G401 (cell line): Measurements from ENCODE around the gene KAT6B. TPM values are rescaled to one million over a fixed set of nuclear protein-coding genes. Genes with fewer than 3 reads are reported as not detected.
"Not testable (repeated sequence)": the region's sequence is repeated elsewhere in the genome, so short reads cannot be mapped to it uniquely, and the experiment has no call there.

ENCODE experiments used
- DNase-seq: peaks from one replicate; pipeline ENCODE4 v3.0.0-alpha.2; 2015; ENCODE audit warnings: low spot score
- in situ Hi-C: cut with HindIII; loops from 2 replicates; pipeline ENCODE4 v1.10.0; 2016; ENCODE audit warnings: low sequenced_read_pairs, mixed read lengths
- total RNA-seq: library from RNA; depleted of rRNA; stranded (reverse); fragments of >200 nt; shearing (Covaris generic); gene quantifications from 2 replicates; pipeline ENCODE4 v1.2.3, GENCODE V29; 2014

KAT6B gene
- total RNA-seq, 1 experiment from 2014 or later = 24.2 TPM

GRCh38 chr10:74881253-74881884, 55.0 kb downstream of the KAT6B start:
- in situ Hi-C loops = no loop called here

DNA sequence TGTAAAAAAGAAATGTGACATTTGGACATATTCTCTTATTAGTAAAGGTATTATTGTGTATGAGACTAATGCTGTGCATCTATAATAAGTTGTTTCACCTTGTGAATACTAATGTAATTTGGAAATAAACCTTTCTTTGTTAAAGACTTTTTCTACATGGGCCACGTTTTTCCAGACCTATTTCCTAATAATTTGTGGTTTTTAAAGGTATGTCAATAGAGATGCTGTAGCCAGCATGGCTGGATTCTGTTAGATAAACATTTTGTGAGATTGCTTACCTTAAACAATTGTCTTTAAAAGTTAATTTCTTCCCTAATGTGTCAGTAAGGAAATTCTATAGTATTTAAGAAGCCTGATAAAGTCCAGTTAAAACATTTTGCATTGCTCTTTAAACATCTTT, 56.0 kb downstream of the KAT6B start:
- in situ Hi-C loops = no loop called here

More at GRCh38 chr10:74881253-74881884, 55.0 kb downstream of the KAT6B start:
- DNase-seq = no peak

DNA sequence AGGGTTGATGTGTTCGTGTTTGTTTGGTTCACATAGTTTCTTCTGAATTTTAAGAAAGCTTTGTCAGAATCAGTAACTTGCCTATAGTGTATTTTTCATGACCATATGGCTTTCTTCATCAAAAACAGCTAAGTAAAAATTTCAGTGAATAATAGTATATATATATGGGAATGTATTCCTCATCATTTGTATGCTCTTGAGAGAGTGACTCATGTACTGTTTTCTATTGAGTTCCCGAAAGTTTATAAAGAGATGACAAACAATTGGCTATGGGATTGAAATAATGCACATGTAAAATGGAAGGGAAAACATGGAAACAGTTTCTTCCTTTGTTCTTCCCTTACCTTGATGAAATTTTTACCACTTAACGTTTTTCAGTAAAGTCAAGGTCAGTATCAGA, 56.4 kb downstream of the KAT6B start:
- in situ Hi-C loops = no loop called here
- no peak for DNase-seq

More for the DNA sequence above, 56.0 kb downstream of the KAT6B start:
- no peak for DNase-seq

- in situ Hi-C loops = no loop called here
- DNase-seq = no peak
These were observed 57.0 kb downstream of the KAT6B start for GRCh38 chr10:74883428-74883827.

- DNase-seq = no peak
- in situ Hi-C loops = no loop called here
These were observed 61.3 kb downstream of the KAT6B start for GRCh38 chr10:74887614-74888284.

GRCh38 chr10:74888962-74889661, 62.7 kb downstream of the KAT6B start:
- in situ Hi-C loops = no loop called here
- peak; percentile 62 for DNase-seq

GRCh38 chr10:74889662-74889998, 63.2 kb downstream of the KAT6B start:
- in situ Hi-C loops = no loop called here
- no peak for DNase-seq

GRCh38 chr10:74890460-74890859, 64.1 kb downstream of the KAT6B start:
- no peak for DNase-seq

GRCh38 chr10:74891053-74891452, 64.7 kb downstream of the KAT6B start:
- in situ Hi-C loops = no loop called here
- DNase-seq = peak; percentile 82

More at GRCh38 chr10:74890460-74890859, 64.1 kb downstream of the KAT6B start:
- in situ Hi-C loops = no loop called here

DNA sequence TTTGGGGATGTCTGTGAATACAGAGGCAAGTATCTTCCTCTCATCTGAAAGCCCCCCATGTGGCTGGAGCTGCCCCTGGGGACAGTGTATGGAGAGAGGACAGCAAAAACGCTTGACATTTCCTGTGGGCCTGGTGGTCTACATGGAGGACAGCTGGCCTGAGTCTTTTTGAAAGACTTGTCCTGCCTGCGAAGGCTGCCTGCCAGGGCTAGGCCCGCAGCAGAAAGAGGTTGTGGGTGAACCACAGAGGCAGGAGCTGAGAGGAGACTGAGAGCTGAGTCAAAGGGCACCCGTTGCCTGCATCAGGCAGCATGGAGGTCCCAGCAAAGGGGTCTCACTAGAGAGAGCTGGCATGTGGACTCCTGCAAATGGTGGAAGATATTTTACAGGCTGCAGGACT, 66.4 kb downstream of the KAT6B start:
- no peak for DNase-seq
- in situ Hi-C loops = no loop called here

DNA sequence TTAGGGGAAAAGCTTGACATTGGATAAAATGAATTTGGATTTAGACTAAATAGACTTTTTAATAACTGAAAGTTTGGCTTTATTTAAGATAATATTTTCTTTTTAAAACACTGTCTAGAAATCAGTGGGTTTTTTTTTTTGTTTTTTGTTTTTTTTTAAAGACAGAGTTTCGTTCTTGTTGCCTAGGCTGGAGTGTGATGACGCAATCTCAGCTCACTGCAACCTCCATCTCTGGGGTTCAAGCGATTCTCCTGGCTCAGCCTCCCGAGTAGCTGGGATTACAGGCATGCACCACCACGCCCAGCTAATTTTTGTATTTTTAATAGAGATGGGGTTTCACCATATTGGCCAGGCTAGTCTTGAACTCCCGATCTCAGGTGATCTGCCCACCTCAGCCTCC, 66.9 kb downstream of the KAT6B start:
- DNase-seq, in situ Hi-C loops: not testable (repeated sequence)

DNA sequence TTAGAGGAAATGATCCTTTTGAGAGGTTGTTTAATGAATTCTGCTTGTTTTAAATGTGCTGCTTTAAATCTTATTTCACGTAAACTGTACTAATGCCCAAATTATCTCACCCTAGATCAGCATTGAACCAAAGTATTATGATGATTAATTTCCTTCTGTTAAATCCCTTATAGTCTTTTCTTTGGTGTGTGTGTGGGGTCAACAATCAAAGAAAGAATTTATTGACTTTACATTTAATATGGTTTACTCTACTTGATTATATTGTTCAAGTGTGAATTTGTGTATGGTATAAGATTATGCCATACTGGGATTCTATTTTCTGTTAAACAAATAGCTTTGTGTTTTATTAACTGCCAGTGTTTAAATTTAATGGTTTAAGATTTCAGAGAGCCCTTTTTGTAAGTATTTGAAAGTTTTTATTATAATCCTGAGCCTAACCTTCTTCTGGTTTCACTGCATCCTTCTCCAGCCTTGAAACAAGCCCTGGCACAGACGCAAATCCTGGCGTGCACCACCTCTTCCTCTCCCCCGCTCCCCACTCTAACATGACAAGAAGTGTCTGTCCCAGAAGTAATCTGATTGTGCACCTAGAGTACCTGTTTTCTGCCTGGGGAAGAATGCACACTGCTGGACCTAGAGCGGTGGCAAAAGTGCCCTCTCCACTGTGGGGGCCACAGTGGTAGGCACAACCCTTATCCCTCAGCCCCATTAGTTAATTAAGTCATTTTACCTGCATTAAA, 70.6 kb downstream of the KAT6B start:
- in situ Hi-C loops = no loop called here
- DNase-seq = no peak

DNA sequence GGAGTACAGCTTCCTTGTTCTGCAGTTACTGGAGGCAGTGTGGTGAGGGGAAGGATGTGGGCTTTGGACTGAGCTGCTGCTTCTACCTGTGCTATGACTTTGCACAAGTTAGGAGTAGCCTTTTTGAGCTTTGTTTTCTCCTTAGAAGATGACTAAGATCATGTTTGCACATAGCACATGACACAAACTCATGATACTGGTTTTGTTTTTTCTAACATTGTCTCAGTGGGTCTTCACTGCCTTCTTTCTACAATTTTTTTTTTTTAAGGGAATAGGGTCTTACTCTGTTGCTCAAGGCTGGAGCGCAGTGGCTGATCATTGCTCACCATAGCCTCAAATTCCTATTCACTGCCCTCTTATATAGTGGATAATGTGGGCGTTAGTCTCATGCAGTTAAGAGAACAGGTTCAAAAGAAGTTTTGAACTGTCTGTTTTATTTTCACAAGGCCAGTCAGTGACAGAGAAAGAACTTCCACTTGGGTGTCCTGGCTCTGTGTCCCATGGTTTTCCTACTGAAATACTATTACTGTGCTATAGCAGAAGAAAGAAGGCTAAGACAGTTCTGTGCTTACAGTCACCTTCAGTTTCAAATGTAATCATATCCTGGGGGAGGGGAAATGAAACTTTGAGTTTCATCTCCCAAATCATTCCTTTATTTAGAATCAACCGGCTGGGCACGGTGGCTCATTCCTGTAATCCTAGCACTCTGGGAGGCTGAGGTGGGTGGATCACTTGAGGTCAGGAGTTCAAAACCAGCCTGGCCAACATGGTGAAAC, 72.0 kb downstream of the KAT6B start:
- no peak for DNase-seq
- in situ Hi-C loops = no loop called here

DNA sequence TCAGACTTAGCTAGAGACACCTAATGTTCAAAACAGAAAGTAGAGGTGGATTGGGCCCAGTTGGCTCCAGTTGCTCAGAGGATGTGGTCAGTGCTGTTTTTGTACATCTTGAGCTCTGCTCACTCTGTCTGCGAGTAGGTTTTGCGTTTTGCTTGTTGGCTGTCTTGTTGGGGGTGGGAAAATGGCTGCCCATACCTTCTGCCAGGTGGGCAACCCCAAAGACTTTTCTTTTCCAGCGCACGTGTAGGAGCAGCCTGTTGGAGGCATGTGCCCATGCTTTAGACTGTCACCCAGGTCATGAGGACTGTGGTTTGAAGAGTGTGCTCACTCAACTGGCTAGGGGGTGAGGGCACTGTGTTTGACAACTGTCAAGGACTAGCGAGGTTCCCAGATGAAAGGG, 73.9 kb downstream of the KAT6B start:
- in situ Hi-C loops = no loop called here
- DNase-seq = no peak

GRCh38 chr10:74901301-74901700, 74.9 kb downstream of the KAT6B start:
- in situ Hi-C loops = no loop called here
- no peak for DNase-seq

DNA sequence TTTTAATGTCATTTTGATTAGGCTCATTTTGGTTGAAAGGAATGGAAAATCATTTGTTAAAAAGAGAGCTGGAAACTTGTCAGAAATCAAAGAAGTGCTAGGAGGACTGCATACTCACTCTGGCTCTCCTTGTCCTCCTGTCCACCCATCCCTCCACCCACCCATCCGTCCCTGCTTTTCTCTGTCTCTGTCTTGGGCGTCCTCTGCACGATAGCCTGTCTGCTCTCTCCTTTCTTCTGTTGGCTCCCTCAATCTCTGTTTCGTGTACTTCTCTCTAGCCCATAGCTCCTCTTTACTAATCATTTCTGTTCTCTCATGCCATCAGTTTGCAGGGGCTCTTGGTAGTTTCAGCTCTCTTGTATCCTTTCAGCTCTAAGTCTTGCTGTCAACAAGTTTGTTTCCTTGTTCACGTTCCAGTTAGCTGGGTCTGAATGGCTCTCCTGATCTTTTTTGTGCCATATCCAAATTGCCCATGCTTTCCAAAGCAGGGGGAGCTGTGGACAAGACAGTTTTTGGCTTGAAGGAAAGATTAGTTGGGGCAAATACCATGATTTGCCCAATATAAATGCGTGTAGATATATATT, 75.6 kb downstream of the KAT6B start:
- no peak for DNase-seq
- in situ Hi-C loops = no loop called here

- DNase-seq = no peak
- in situ Hi-C loops = no loop called here
These were observed 77.1 kb downstream of the KAT6B start for GRCh38 chr10:74903491-74903890.

- in situ Hi-C loops = no loop called here
- DNase-seq = no peak
These were observed 80.3 kb downstream of the KAT6B start for GRCh38 chr10:74906611-74907198.
